ENCODE data around the gene EMC8.

Gene EMC8

GRCh38 chr16:85846461-85846860 lies 47.1 kb upstream of the EMC8 start:
- H4K91ac ChIP-seq (ENCODE audit: low read depth, low read length): no peak overlapping the region
- peak overlapping the region; percentile 20 for H2BK12ac ChIP-seq (ENCODE audit: low read length)
- H2BK5ac ChIP-seq (ENCODE audit: low read depth, low read length, poor library complexity): no peak overlapping the region
- no peak overlapping the region for H4K12ac ChIP-seq (ENCODE audit: low read depth, low read length)
- DNase-seq: no peak
- peaks cover 2% of the 10 kb centered on the region for H3K79me1 ChIP-seq (ENCODE audit: low read length)
- peaks cover 5% of the 10 kb centered on the region for H3K9me3 ChIP-seq (ENCODE audit: insufficient read depth, low read depth, low read length)
- peaks cover 2% of the 10 kb centered on the region for H3K27me3 ChIP-seq (ENCODE audit: insufficient read depth, low read length)
- H3K14ac ChIP-seq (ENCODE audit: low read length): no peak overlapping the region
- no peak overlapping the region for H3K4ac ChIP-seq (ENCODE audit: low read depth, low read length)
- H2BK120ac ChIP-seq (ENCODE audit: insufficient read depth, low read length, poor library complexity): no peak overlapping the region
- H3K23ac ChIP-seq (ENCODE audit: low read length): no peak overlapping the region
- no peaks in the 10 kb centered on the region for H3K79me2 ChIP-seq (ENCODE audit: control insufficient read depth, insufficient read depth, low read length, poor library complexity)
- H3K18ac ChIP-seq (ENCODE audit: low read length): no peak overlapping the region
- no peak overlapping the region for H2AFZ ChIP-seq (ENCODE audit: insufficient read depth, low read length, poor library complexity)
- no peak overlapping the region for H4K8ac ChIP-seq (ENCODE audit: low read depth, low read length)
- no peaks in the 10 kb centered on the region for H3K36me3 ChIP-seq (ENCODE audit: control insufficient read depth in 1 of 2, insufficient read depth in 2 of 2, low read length in 2 of 2)
- no peak overlapping the region for H3K4me2 ChIP-seq (ENCODE audit: low read length)
- H3K27ac ChIP-seq (ENCODE audit: low read depth, low read length): no peak overlapping the region
- H3K4me3 ChIP-seq (ENCODE audit: low read depth, low read length): no peak overlapping the region
- WGBS (ENCODE audit: extremely low coverage, insufficient coverage, insufficient read length): no CpG with 5 or more reads among the region's 9 CpGs
- peaks cover 9 to 16% of the 10 kb centered on the region in 2 experiments for H3K4me1 ChIP-seq (ENCODE audit: control insufficient read depth in 1 of 2, insufficient read depth in 2 of 2, low read length in 2 of 2)
- no peak overlapping the region for H3K9ac ChIP-seq (ENCODE audit: low read length)
- no peak overlapping the region for H2AK5ac ChIP-seq (ENCODE audit: low read length)

- WGBS (ENCODE audit: extremely low coverage, insufficient coverage, insufficient read length): no CpG with 5 or more reads among the region's 20 CpGs
- Histone ChIP-seq H2AFZ (ENCODE audit: insufficient read depth, low read length, poor library complexity) (no peak overlapping the region), H3K9ac (ENCODE audit: low read length) (no peak overlapping the region), H2BK120ac (ENCODE audit: insufficient read depth, low read length, poor library complexity) (no peak overlapping the region), H2BK5ac (ENCODE audit: low read depth, low read length, poor library complexity) (no peak overlapping the region), H4K8ac (ENCODE audit: low read depth, low read length) (no peak overlapping the region), H3K27me3 (ENCODE audit: insufficient read depth, low read length) (peaks cover 2% of the 10 kb centered on the region), H3K36me3 (ENCODE audit: control insufficient read depth in 1 of 2, insufficient read depth in 2 of 2, low read length in 2 of 2) (no peaks in the 10 kb centered on the region), H3K18ac (ENCODE audit: low read length) (no peak overlapping the region), H3K79me1 (ENCODE audit: low read length) (peaks cover 2% of the 10 kb centered on the region), H4K91ac (ENCODE audit: low read depth, low read length) (no peak overlapping the region), H3K23ac (ENCODE audit: low read length) (no peak overlapping the region), H3K4me2 (ENCODE audit: low read length) (no peak overlapping the region), H2BK12ac (ENCODE audit: low read length) (no peak overlapping the region), H3K27ac (ENCODE audit: low read depth, low read length) (no peak overlapping the region), H4K12ac (ENCODE audit: low read depth, low read length) (no peak overlapping the region), H3K4ac (ENCODE audit: low read depth, low read length) (no peak overlapping the region), H2AK5ac (ENCODE audit: low read length) (no peak overlapping the region), H3K4me1 (ENCODE audit: control insufficient read depth in 1 of 2, insufficient read depth in 2 of 2, low read length in 2 of 2) (peaks cover under 1 to 9% of the 10 kb centered on the region in 2 experiments), H3K79me2 (ENCODE audit: control insufficient read depth, insufficient read depth, low read length, poor library complexity) (no peaks in the 10 kb centered on the region), H3K14ac (ENCODE audit: low read length) (no peak overlapping the region), H3K4me3 (ENCODE audit: low read depth, low read length) (no peak overlapping the region), H3K9me3 (ENCODE audit: insufficient read depth, low read depth, low read length) (peaks cover 5% of the 10 kb centered on the region)
- peak; percentile 40 to 67 for DNase-seq
Measured at GRCh38 chr16:85845266-85845665, 45.9 kb upstream of the EMC8 start.

- H3K4me2 ChIP-seq (ENCODE audit: low read length): no peak overlapping the region
- no peak overlapping the region for H4K12ac ChIP-seq (ENCODE audit: low read depth, low read length)
- H2AFZ ChIP-seq (ENCODE audit: insufficient read depth, low read length, poor library complexity): no peak overlapping the region
- H3K18ac ChIP-seq (ENCODE audit: low read length): no peak overlapping the region
- WGBS (ENCODE audit: extremely low coverage, insufficient coverage, insufficient read length): no CpG with 5 or more reads among the region's 15 CpGs
- peaks cover 2% of the 10 kb centered on the region for H3K27me3 ChIP-seq (ENCODE audit: insufficient read depth, low read length)
- no peaks in the 10 kb centered on the region for H3K79me2 ChIP-seq (ENCODE audit: control insufficient read depth, insufficient read depth, low read length, poor library complexity)
- H3K9me3 ChIP-seq (ENCODE audit: insufficient read depth, low read depth, low read length): peaks cover 5% of the 10 kb centered on the region
- no peak overlapping the region for H4K8ac ChIP-seq (ENCODE audit: low read depth, low read length)
- H3K27ac ChIP-seq (ENCODE audit: low read depth, low read length): no peak overlapping the region
- no peak overlapping the region for H3K23ac ChIP-seq (ENCODE audit: low read length)
- no peak overlapping the region for H4K91ac ChIP-seq (ENCODE audit: low read depth, low read length)
- no peak overlapping the region for H2BK5ac ChIP-seq (ENCODE audit: low read depth, low read length, poor library complexity)
- no peak overlapping the region for H3K14ac ChIP-seq (ENCODE audit: low read length)
- H3K36me3 ChIP-seq (ENCODE audit: control insufficient read depth in 1 of 2, insufficient read depth in 2 of 2, low read length in 2 of 2): no peaks in the 10 kb centered on the region
- no peak overlapping the region for H2BK12ac ChIP-seq (ENCODE audit: low read length)
- H3K4ac ChIP-seq (ENCODE audit: low read depth, low read length): no peak overlapping the region
- H3K4me3 ChIP-seq (ENCODE audit: low read depth, low read length): no peak overlapping the region
- no peak overlapping the region for H2BK120ac ChIP-seq (ENCODE audit: insufficient read depth, low read length, poor library complexity)
- H3K79me1 ChIP-seq (ENCODE audit: low read length): peaks cover 2% of the 10 kb centered on the region
- H3K9ac ChIP-seq (ENCODE audit: low read length): no peak overlapping the region
- H3K4me1 ChIP-seq (ENCODE audit: control insufficient read depth in 1 of 2, insufficient read depth in 2 of 2, low read length in 2 of 2): peaks cover 0 to 5% of the 10 kb centered on the region in 2 experiments
- DNase-seq: no peak
- no peak overlapping the region for H2AK5ac ChIP-seq (ENCODE audit: low read length)
Measured at GRCh38 chr16:85844786-85845185, 45.4 kb upstream of the EMC8 start.

GRCh38 chr16:85844169-85844481 lies 44.8 kb upstream of the EMC8 start:
- Histone ChIP-seq H2BK5ac (ENCODE audit: low read depth, low read length, poor library complexity) (no peak overlapping the region), H3K23ac (ENCODE audit: low read length) (no peak overlapping the region), H3K79me1 (ENCODE audit: low read length) (no peaks in the 10 kb centered on the region), H2AFZ (ENCODE audit: insufficient read depth, low read length, poor library complexity) (no peak overlapping the region), H3K18ac (ENCODE audit: low read length) (no peak overlapping the region), H3K14ac (ENCODE audit: low read length) (no peak overlapping the region), H4K91ac (ENCODE audit: low read depth, low read length) (no peak overlapping the region), H3K4ac (ENCODE audit: low read depth, low read length) (no peak overlapping the region), H3K4me2 (ENCODE audit: low read length) (no peak overlapping the region), H3K4me1 (ENCODE audit: control insufficient read depth in 1 of 2, insufficient read depth in 2 of 2, low read length in 2 of 2) (no peaks in the 10 kb centered on the region), H4K12ac (ENCODE audit: low read depth, low read length) (no peak overlapping the region), H3K9me3 (ENCODE audit: insufficient read depth, low read depth, low read length) (peaks cover 5% of the 10 kb centered on the region), H2AK5ac (ENCODE audit: low read length) (no peak overlapping the region), H3K36me3 (ENCODE audit: control insufficient read depth in 1 of 2, insufficient read depth in 2 of 2, low read length in 2 of 2) (no peaks in the 10 kb centered on the region), H2BK12ac (ENCODE audit: low read length) (no peak overlapping the region), H3K27ac (ENCODE audit: low read depth, low read length) (no peak overlapping the region), H2BK120ac (ENCODE audit: insufficient read depth, low read length, poor library complexity) (no peak overlapping the region), H3K79me2 (ENCODE audit: control insufficient read depth, insufficient read depth, low read length, poor library complexity) (no peaks in the 10 kb centered on the region), H3K9ac (ENCODE audit: low read length) (no peak overlapping the region), H3K4me3 (ENCODE audit: low read depth, low read length) (no peak overlapping the region), H4K8ac (ENCODE audit: low read depth, low read length) (no peak overlapping the region), H3K27me3 (ENCODE audit: insufficient read depth, low read length) (peaks cover 2% of the 10 kb centered on the region)
- DNase-seq: no peak

Measured in trophoblast cell (in vitro differentiated cells and primary cell).